ENCODE data around the gene JADE2.

JADE2 gene

GRCh38 chr5:134509308-134510040 lies 16.0 kb upstream of the JADE2 start:
- Histone ChIP-seq H3K9me3 (ENCODE audit: control insufficient read depth, insufficient read depth, low read length) (no peaks in the 10 kb centered on the region), H3K27me3 (ENCODE audit: control insufficient read depth, low read length) (no peaks in the 10 kb centered on the region), H3K4me2 (ENCODE audit: low read length) (no peak overlapping the region), H3K4me3 (ENCODE audit: low read length) (no peak overlapping the region), H3F3A (ENCODE audit: control insufficient read depth, insufficient read depth) (no peaks in the 10 kb centered on the region), H3K36me3 (ENCODE audit: control insufficient read depth, low read length) (no peaks in the 10 kb centered on the region), H3K27ac (ENCODE audit: low read depth, low read length) (no peak overlapping the region), H4K20me1 (ENCODE audit: control insufficient read depth, insufficient read depth, low read depth, low read length) (no peaks in the 10 kb centered on the region), H3K9me2 (replicated peaks; ENCODE audit: control insufficient read depth, low read length) (no peaks in the 10 kb centered on the region), H3K4me1 (ENCODE audit: control insufficient read depth, low read length) (no peaks in the 10 kb centered on the region), H3K79me2 (ENCODE audit: control insufficient read depth, low read length) (no peaks in the 10 kb centered on the region)
- TF ChIP-seq EZH2phosphoT487 (IDR thresholded peaks at IDR 0.05; ENCODE audit: borderline replicate concordance, low read length), result no peak
- TF ChIP-seq, protein P1, sequence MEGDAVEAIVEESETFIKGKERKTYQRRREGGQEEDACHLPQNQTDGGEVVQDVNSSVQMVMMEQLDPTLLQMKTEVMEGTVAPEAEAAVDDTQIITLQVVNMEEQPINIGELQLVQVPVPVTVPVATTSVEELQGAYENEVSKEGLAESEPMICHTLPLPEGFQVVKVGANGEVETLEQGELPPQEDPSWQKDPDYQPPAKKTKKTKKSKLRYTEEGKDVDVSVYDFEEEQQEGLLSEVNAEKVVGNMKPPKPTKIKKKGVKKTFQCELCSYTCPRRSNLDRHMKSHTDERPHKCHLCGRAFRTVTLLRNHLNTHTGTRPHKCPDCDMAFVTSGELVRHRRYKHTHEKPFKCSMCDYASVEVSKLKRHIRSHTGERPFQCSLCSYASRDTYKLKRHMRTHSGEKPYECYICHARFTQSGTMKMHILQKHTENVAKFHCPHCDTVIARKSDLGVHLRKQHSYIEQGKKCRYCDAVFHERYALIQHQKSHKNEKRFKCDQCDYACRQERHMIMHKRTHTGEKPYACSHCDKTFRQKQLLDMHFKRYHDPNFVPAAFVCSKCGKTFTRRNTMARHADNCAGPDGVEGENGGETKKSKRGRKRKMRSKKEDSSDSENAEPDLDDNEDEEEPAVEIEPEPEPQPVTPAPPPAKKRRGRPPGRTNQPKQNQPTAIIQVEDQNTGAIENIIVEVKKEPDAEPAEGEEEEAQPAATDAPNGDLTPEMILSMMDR (IDR thresholded peaks at IDR 0.05; ENCODE audit: low read depth, low read length, poor library complexity, severe bottlenecking), result no peak

DNA sequence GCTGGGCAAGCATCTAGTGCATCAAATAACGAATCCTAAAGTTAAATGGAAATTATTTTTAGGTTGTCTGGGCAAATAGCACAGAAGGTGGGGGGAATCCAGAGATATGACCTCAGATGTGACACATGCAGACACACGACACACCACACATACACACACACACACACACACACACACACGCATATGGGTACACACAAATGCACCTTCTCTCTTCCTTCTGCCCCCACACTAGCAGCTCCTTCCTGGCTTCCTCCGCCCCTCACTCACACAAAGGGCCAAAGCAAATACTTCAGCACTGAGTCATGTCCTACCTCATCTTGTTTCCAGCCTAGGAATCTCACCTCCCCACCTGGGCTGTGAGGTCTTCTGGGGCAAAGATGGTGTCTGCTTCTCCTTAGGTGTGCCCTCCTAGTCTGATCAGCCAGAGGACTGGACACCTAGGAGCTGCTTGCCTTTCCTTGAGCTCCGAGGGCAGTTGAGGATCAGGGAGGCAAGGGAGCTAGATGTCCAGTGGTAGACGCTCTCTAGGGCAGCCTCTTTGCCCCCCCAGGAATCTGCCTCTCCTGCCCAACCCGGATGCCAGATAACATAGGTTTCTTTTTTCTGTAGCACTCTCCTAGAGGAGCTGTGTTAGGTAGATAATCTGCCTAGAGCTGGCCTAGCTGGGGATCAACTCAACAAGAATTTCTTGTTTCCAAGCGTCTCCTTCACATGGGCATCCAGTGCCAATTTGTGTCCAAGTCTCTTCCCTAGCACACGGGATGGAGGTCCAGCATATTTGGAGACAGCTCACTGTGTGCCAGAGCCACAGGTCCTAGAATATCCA lies 14.3 kb upstream of the JADE2 start:
- Histone ChIP-seq H3K9me3 (ENCODE audit: control insufficient read depth, insufficient read depth, low read length) (no peaks in the 10 kb centered on the region), H3K4me3 (ENCODE audit: low read length) (no peak overlapping the region), H3K9me2 (replicated peaks; ENCODE audit: control insufficient read depth, low read length) (no peaks in the 10 kb centered on the region), H3K79me2 (ENCODE audit: control insufficient read depth, low read length) (no peaks in the 10 kb centered on the region), H3K4me1 (ENCODE audit: control insufficient read depth, low read length) (no peaks in the 10 kb centered on the region), H3F3A (ENCODE audit: control insufficient read depth, insufficient read depth) (no peaks in the 10 kb centered on the region), H4K20me1 (ENCODE audit: control insufficient read depth, insufficient read depth, low read depth, low read length) (no peaks in the 10 kb centered on the region), H3K36me3 (ENCODE audit: control insufficient read depth, low read length) (no peaks in the 10 kb centered on the region), H3K27me3 (ENCODE audit: control insufficient read depth, low read length) (peaks cover 2% of the 10 kb centered on the region; the same call in 1 of the 2 replicates), H3K4me2 (ENCODE audit: low read length) (no peak overlapping the region), H3K27ac (ENCODE audit: low read depth, low read length) (no peak overlapping the region)
- TF ChIP-seq, protein P1 (IDR thresholded peaks at IDR 0.05; ENCODE audit: low read depth, low read length, poor library complexity, severe bottlenecking), result no peak
- TF ChIP-seq EZH2phosphoT487 (IDR thresholded peaks at IDR 0.05; ENCODE audit: borderline replicate concordance, low read length), result no peak

GRCh38 chr5:134511796-134512660 lies 13.4 kb upstream of the JADE2 start:
- no peaks in the 10 kb centered on the region for H3K9me3 ChIP-seq (ENCODE audit: control insufficient read depth, insufficient read depth, low read length)
- no peaks in the 10 kb centered on the region for H3K79me2 ChIP-seq (ENCODE audit: control insufficient read depth, low read length)
- TF ChIP-seq, protein P1 (IDR thresholded peaks at IDR 0.05; ENCODE audit: low read depth, low read length, poor library complexity, severe bottlenecking), result no peak
- no peak for TF ChIP-seq EZH2phosphoT487 (IDR thresholded peaks at IDR 0.05; ENCODE audit: borderline replicate concordance, low read length)
- H3K27me3 ChIP-seq (ENCODE audit: control insufficient read depth, low read length), result peaks cover 4% of the 10 kb centered on the region; the same call in 1 of the 2 replicates
- H3K4me1 ChIP-seq (ENCODE audit: control insufficient read depth, low read length), result no peaks in the 10 kb centered on the region
- no peak overlapping the region for H3K27ac ChIP-seq (ENCODE audit: low read depth, low read length)
- H3K4me3 ChIP-seq (ENCODE audit: low read length), result no peak overlapping the region
- H3K4me2 ChIP-seq (ENCODE audit: low read length), result no peak overlapping the region
- H4K20me1 ChIP-seq (ENCODE audit: control insufficient read depth, insufficient read depth, low read depth, low read length), result no peaks in the 10 kb centered on the region
- H3K9me2 ChIP-seq (replicated peaks; ENCODE audit: control insufficient read depth, low read length), result no peaks in the 10 kb centered on the region
- H3F3A ChIP-seq (ENCODE audit: control insufficient read depth, insufficient read depth), result no peaks in the 10 kb centered on the region
- H3K36me3 ChIP-seq (ENCODE audit: control insufficient read depth, low read length), result no peaks in the 10 kb centered on the region

All from DOHH2 (cell line).